Vagina (tissue), 2 donors: Measurements from ENCODE around the gene KRTAP12-4.

Source experiments
- POLR2A ChIP-seq, 2 donors: fragments of 450-650 bp; IDR thresholded peaks; one replicate each; pipeline ENCODE4 v1.6.1; 2017; ENCODE audit warnings: antibody characterized with exemption in 2 of 2, mild to moderate bottlenecking in 2 of 2, moderate library complexity in 2 of 2
- POLR2AphosphoS5 ChIP-seq, 2 donors: sonication (generic); formaldehyde crosslinking; IDR thresholded peaks; one replicate each; pipeline ENCODE4 v1.9.0; 2017; ENCODE audit warnings: antibody characterized with exemption in 2 of 2, mild to moderate bottlenecking in 2 of 2, low read depth in 1 of 2; ENCODE audit not compliant: insufficient read depth in 1 of 2
- TF ChIP-seq, protein P1 (sequence below), 3 experiments: fragments of 450-650 bp in 2 of 3; fragments of 200-600 bp in 1 of 3; sonication (generic) in 1 of 3; IDR thresholded peaks; one replicate each; pipeline ENCODE4 v1.5.1; 2017 to 2019; ENCODE audit warnings: antibody characterized with exemption in 3 of 3, mild to moderate bottlenecking in 2 of 3, moderate library complexity in 2 of 3

- TF ChIP-seq, protein P1, sequence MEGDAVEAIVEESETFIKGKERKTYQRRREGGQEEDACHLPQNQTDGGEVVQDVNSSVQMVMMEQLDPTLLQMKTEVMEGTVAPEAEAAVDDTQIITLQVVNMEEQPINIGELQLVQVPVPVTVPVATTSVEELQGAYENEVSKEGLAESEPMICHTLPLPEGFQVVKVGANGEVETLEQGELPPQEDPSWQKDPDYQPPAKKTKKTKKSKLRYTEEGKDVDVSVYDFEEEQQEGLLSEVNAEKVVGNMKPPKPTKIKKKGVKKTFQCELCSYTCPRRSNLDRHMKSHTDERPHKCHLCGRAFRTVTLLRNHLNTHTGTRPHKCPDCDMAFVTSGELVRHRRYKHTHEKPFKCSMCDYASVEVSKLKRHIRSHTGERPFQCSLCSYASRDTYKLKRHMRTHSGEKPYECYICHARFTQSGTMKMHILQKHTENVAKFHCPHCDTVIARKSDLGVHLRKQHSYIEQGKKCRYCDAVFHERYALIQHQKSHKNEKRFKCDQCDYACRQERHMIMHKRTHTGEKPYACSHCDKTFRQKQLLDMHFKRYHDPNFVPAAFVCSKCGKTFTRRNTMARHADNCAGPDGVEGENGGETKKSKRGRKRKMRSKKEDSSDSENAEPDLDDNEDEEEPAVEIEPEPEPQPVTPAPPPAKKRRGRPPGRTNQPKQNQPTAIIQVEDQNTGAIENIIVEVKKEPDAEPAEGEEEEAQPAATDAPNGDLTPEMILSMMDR (IDR thresholded peaks at IDR 0.05) = no peak
- TF ChIP-seq POLR2AphosphoS5 (IDR thresholded peaks at IDR 0.05; ENCODE audit: insufficient read depth in 1 of 2, low read depth in 1 of 2) (no peak), POLR2A (IDR thresholded peaks at IDR 0.05) (no peak)
Observed at GRCh38 chr21:44657635-44658540, 3.4 kb upstream of the KRTAP12-4 start, which contains the start of gene KRTAP12-3.
